ENCODE results near the gene NT5DC2. TPM values are rescaled to one million over a fixed set of nuclear protein-coding genes. Genes with fewer than 3 reads are reported as not detected.

The NT5DC2 gene
- total RNA-seq, 1 experiment from 2014 or later: 215 TPM

DNA sequence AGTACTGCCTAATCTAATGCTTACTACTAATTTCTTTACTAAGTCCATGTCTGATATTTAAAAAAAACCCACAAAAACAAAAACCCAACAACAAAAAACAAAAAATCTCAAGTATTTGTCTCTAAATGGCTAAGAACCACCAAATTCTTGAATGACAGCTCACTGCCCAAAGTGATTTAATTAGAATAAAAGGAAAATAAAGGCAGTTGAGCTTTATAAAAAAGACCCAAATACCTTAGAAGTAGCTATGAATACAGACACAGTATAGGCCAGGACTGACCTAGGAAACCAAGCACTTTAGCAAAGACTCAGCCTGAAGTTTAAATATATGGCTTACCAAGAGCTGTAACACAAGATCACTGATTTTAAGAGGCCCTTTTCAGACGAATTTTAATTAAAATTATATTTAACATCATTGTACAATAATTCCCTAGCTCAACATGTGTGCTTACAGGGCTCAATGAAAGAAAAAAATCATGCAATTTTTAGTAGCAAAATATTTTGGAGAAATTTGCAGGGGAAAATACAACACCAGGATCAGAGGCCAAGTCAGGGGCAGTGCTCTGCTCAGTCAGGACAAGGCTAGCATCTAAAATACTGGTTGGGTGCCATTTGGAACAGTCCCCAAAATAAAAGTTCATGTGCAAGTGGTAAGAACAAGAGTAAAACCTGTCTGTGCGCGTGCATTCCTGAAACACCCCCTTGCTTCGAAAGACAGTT is 27.5 kb upstream of the NT5DC2 start:
- POLR2A ChIA-PET (ENCODE audit: unreplicated experiment): interaction anchor here (0.6 kb wide), 1 partner anchor 89 kb away, joined by 4 read pairs; no protein-coding TSS in a partner anchor
- Histone ChIP-seq H3K4me2 (no peak overlapping the region), H3K36me3 (ENCODE audit: low read depth) (no peaks in the 10 kb centered on the region; the same call in 1 of the 2 replicates), H3K27me3 (ENCODE audit: insufficient read depth, low read depth) (no peaks in the 10 kb centered on the region), H3K9me2 (ENCODE audit: insufficient read depth) (no peaks in the 10 kb centered on the region), H3K4me1 (replicated peaks; ENCODE audit: insufficient read depth) (no peaks in the 10 kb centered on the region), H3K4me3 (no peak overlapping the region), H3K9me3 (ENCODE audit: insufficient read depth, low read depth) (no peaks in the 10 kb centered on the region), H3F3A (ENCODE audit: insufficient read depth, low read depth) (no peaks in the 10 kb centered on the region), H2AFZ (no peak overlapping the region), H3K79me2 (ENCODE audit: low read depth) (no peaks in the 10 kb centered on the region), H3K27ac (no peak overlapping the region), H4K20me1 (ENCODE audit: insufficient read depth) (no peaks in the 10 kb centered on the region)
- no TSS peak for BruUV-seq (replicated peaks)
- CTCF ChIA-PET: interaction anchor here (0.6 kb wide), 2 partner anchors 48 to 101 kb away, joined by 4 to 5 read pairs; no protein-coding TSS in a partner anchor
- DNase-seq: no peak
- no peak for TF ChIP-seq EZH2 (IDR thresholded peaks at IDR 0.05; ENCODE audit: low read depth)
- TF ChIP-seq, protein P1, sequence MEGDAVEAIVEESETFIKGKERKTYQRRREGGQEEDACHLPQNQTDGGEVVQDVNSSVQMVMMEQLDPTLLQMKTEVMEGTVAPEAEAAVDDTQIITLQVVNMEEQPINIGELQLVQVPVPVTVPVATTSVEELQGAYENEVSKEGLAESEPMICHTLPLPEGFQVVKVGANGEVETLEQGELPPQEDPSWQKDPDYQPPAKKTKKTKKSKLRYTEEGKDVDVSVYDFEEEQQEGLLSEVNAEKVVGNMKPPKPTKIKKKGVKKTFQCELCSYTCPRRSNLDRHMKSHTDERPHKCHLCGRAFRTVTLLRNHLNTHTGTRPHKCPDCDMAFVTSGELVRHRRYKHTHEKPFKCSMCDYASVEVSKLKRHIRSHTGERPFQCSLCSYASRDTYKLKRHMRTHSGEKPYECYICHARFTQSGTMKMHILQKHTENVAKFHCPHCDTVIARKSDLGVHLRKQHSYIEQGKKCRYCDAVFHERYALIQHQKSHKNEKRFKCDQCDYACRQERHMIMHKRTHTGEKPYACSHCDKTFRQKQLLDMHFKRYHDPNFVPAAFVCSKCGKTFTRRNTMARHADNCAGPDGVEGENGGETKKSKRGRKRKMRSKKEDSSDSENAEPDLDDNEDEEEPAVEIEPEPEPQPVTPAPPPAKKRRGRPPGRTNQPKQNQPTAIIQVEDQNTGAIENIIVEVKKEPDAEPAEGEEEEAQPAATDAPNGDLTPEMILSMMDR (conservative IDR thresholded peaks at IDR 0.05): no peak
- intact Hi-C loops (cut with micrococcal nuclease; ENCODE audit: unreplicated experiment): no loop called here

DNA sequence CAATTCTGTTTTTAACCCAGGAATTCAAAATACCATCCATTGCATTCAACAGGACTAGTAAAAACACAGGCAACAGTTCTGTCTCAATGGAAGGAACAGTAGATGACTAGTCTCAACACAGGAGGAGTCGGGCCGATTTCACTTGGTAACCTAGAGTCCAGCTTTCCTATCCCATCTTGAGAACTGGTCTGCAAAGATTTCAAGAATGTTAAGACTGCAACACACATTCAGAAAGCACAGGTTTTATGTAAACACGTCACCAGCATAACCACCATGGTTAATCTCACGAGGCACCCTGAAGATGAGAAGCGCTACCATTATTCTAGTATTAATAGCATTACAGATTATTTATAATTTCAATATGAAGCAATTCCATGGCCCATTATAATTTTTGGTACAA is 24.8 kb upstream of the NT5DC2 start:
- intact Hi-C loops (cut with micrococcal nuclease; ENCODE audit: unreplicated experiment): no loop called here
- H2AFZ ChIP-seq: no peak overlapping the region
- no peaks in the 10 kb centered on the region; the same call in 1 of the 2 replicates for H3K36me3 ChIP-seq (ENCODE audit: low read depth)
- no TSS peak for BruUV-seq (replicated peaks)
- no peaks in the 10 kb centered on the region for H3K9me2 ChIP-seq (ENCODE audit: insufficient read depth)
- CTCF ChIA-PET: no interaction called here
- H3K4me2 ChIP-seq: no peak overlapping the region
- no peaks in the 10 kb centered on the region for H3F3A ChIP-seq (ENCODE audit: insufficient read depth, low read depth)
- H3K27me3 ChIP-seq (ENCODE audit: insufficient read depth, low read depth): no peaks in the 10 kb centered on the region
- POLR2A ChIA-PET (ENCODE audit: unreplicated experiment): interaction anchor here (0.6 to 0.7 kb wide), 2 partner anchors 22 to 47 kb away, joined by 3 read pairs; no protein-coding TSS in a partner anchor
- TF ChIP-seq, protein P1 (conservative IDR thresholded peaks at IDR 0.05): no peak
- no peak for TF ChIP-seq EZH2 (IDR thresholded peaks at IDR 0.05; ENCODE audit: low read depth)
- no peaks in the 10 kb centered on the region for H4K20me1 ChIP-seq (ENCODE audit: insufficient read depth)
- no peak overlapping the region for H3K4me3 ChIP-seq
- no peak overlapping the region for H3K27ac ChIP-seq
- H3K79me2 ChIP-seq (ENCODE audit: low read depth): no peaks in the 10 kb centered on the region
- no peaks in the 10 kb centered on the region for H3K4me1 ChIP-seq (replicated peaks; ENCODE audit: insufficient read depth)
- no peaks in the 10 kb centered on the region for H3K9me3 ChIP-seq (ENCODE audit: insufficient read depth, low read depth)
- DNase-seq: no peak

DNA sequence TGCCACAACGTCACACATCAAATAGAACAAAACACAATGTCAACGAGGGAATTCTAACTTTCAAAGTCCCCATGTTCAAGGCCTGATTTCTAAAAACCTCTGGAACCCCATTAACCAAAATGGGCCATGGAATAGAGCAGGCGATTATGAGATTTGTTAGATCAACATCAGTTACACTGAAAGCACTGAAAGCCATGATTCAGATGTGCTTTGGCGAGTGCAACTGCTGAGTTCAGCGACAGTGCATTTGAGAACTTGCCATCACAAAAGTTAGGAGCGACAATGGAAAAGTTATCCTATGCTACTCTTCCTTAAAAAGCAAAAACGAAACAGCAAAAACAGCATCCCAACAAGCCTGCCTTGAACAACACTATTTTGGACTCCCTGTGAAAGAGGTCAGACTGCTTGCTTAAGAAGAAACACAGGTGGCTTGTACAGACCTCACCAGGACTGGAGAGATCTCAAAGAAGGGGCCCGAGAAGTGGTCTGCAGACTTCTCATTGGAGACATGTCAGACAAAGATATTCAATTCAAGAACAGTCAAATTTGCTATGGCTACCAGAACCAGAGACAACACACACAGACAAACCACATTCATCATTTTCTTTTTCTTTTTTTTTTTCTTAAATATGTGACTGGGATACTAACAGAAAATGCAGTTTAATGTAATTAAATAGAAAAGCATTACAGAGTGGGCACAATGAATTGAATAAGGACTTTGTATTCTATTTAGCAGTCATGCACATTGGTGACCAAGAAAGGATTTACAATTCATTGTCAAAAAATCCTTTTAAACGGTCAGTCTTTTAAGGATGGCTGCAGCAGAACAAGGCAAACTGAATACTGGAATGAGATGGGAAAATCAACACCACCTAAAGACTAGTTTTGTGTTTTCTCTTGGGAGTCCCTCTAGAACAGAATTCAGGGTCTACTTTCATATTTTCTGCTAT is 23.6 kb upstream of the NT5DC2 start:
- no peak for DNase-seq
- no TSS peak for BruUV-seq (replicated peaks)
- Histone ChIP-seq H3K9me2 (ENCODE audit: insufficient read depth) (no peaks in the 10 kb centered on the region), H3K4me1 (replicated peaks; ENCODE audit: insufficient read depth) (no peaks in the 10 kb centered on the region), H3K27me3 (ENCODE audit: insufficient read depth, low read depth) (no peaks in the 10 kb centered on the region), H3K9me3 (ENCODE audit: insufficient read depth, low read depth) (no peaks in the 10 kb centered on the region), H4K20me1 (ENCODE audit: insufficient read depth) (no peaks in the 10 kb centered on the region), H3K79me2 (ENCODE audit: low read depth) (no peaks in the 10 kb centered on the region), H3K4me3 (no peak overlapping the region), H3K36me3 (ENCODE audit: low read depth) (no peaks in the 10 kb centered on the region; the same call in 1 of the 2 replicates), H2AFZ (no peak overlapping the region), H3F3A (ENCODE audit: insufficient read depth, low read depth) (no peaks in the 10 kb centered on the region; the same call in 1 of the 2 replicates), H3K27ac (no peak overlapping the region), H3K4me2 (no peak overlapping the region)
- intact Hi-C loops (cut with micrococcal nuclease; ENCODE audit: unreplicated experiment): no loop called here
- TF ChIP-seq, protein P1 (conservative IDR thresholded peaks at IDR 0.05): no peak
- no peak for TF ChIP-seq EZH2 (IDR thresholded peaks at IDR 0.05; ENCODE audit: low read depth)
- POLR2A ChIA-PET (ENCODE audit: unreplicated experiment): interaction anchor here (0.6 kb wide), 1 partner anchor 46 kb away, joined by 3 read pairs; no protein-coding TSS in a partner anchor
- CTCF ChIA-PET: no interaction called here

All from PC-9 (cell line).